ENCODE measurements around the gene RASGEF1B.
A peak's percentile ranks its signal among the peaks of the same experiment; 100 is the strongest.

RASGEF1B gene

DNA sequence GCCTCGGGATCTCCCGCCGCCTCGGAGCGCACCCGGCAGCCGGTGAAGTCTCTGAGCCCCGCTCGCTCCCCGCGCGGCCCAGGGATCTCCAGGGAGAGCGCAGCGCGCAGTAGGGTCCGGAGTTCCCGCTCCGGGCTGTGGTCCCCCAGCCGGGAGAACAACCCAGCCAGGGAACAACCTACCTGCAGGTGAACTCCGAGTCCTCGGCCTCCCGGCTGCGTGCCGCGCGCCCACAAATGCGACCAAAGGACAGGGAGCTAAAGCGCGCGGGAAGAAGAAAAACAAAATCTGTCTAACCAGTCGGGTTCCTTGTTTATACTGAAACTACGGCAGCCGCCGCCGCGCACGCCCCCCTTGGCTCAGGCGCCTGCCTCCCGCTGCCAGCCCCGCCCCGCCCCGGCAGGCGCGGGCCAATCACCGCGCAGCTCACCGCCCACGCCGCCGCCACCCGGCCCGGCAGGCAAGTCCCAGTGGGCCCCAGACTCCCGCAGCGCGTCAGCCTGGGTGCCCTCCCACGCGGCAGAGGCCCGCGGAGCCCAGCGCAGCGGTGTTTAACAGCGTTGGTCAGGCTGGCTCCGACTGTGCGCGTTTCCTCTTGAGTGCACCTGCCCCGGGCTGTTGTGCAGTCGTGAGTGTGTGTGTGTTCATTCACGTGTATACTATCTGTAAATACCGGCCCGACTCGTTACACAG lies at the start of gene RASGEF1B:
TSS of gene RASGEF1B (minus strand) at position 320 of the 693 bp plus-strand sequence. CDS start 12,399 bp downstream, outside the sequence.
- peak; percentile 89 for DNase-seq

DNA sequence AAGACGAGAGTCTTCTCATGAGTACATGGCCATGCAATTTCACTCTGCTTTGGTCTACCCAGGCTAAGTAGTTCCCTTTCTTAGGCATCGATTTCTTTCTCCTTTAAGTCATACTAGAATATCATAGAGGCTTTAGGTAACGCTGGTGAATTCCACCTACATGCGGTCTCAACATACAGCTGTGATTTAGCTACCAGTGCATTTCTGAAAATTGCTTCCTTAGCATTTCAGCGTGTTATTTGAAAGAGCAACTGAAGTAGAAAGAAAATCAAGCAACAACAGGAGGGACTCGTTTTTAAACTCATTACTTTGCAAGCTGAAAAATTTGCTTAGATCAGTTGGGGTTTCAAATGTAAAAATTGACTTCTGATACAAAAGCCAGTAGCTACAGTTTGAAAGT lies 48.1 kb upstream of the RASGEF1B start:
- DNase-seq: no peak

- DNase-seq: no peak
These were observed 47.7 kb upstream of the RASGEF1B start for GRCh38 chr4:81519427-81519773.

GRCh38 chr4:81518762-81519426 lies 47.2 kb upstream of the RASGEF1B start:
- DNase-seq: no peak

DNA sequence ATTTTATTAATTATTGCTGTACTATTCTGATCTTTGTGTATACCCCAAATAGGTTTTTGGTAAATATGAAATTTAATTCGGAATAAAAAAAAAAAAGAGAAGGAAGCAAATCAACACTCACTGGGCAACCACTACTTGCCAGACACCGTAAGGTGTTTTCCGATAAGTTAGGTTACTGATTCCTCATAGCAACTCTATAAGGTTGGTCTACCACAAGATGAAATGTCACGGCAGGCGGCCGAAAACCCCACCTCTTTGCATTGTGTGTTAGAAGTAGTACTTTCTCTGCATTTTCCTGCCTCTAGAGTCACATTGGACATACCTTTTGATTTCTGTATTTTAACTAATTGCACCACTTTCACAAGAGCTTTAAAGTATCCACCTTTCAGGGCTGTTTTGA lies 44.5 kb upstream of the RASGEF1B start:
- DNase-seq: no peak

GRCh38 chr4:81512757-81513501 lies 41.2 kb upstream of the RASGEF1B start:
- DNase-seq: no peak

DNA sequence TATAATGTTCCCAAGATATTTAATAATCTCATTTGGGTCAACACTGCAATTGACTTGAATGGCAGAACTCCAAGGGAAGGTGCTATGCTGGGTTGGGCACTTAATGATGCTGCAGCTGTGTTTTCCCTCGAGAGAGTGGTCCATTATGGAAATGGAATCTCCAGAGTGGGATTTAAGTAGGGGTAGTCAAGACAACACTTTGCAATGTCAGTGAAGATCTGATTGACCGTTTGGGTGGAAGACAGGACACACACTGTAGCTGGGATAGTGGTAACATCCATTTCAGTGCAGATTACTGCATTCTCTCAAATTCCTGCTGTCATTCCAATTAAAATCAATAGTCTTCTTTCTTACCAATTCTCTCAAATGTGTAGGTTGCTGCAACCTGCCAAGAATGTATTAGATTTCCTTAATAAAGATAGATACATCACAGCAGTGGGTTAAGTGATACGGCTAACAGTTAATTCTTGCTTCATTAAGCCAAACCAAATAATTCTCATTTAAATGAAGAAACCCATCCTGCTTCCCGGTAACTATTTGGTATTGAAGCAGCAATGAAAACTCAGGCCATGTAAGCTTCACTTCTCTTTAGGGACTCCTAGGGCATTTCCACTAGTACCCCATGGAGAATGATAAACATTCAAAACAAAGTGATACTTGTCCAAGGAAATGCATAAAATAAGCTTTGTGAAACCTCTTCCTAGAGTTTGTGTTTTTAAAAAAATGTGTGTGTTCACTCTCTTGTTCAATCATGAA lies 40.5 kb upstream of the RASGEF1B start:
- no peak for DNase-seq

- DNase-seq: no peak
These were observed 39.0 kb upstream of the RASGEF1B start for GRCh38 chr4:81510643-81511178.

GRCh38 chr4:81509822-81510221 lies 38.1 kb upstream of the RASGEF1B start:
- no peak for DNase-seq

GRCh38 chr4:81509191-81509590 lies 37.5 kb upstream of the RASGEF1B start:
- DNase-seq: no peak

GRCh38 chr4:81508411-81509185 lies 36.9 kb upstream of the RASGEF1B start:
- no peak for DNase-seq

DNA sequence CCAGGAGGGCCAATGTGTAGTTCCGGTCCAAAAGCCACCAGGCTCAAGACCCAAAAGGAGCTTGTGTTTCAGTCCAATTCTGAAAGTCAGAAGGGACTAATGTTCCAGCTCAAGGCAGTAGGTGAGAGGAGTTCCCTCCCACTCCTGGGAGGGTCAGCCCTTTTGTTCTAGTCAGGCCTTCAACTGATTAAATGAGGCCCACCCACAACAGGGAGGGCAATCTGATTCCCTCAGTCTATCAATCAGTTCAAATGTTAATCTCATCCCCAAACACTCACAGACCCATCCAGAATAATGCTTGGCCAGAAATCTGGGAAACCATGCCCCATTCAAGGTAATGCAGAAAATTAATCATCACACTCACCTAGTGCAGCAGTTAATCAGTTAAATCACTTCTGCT lies 35.8 kb upstream of the RASGEF1B start:
- no peak for DNase-seq

DNA sequence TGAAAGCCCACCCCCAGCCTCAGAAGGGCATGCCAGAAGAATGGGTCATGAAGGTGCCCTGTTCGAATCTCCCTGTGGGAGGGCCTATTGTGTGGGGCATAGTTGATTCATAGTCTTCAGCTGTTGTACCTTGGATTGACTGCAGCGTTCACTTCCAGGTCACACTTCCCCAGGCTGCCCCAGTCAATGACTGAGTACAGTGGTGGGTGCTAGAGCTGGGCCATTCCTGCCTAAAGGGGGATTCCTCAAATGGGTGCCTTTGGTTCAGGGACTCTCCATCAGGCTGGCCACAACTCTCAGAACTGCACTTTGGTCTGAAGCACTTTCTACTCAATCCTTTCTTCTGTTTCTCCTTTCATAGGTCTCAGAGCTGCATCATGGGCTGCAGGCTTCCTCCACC lies 35.0 kb upstream of the RASGEF1B start:
- no peak for DNase-seq

DNA sequence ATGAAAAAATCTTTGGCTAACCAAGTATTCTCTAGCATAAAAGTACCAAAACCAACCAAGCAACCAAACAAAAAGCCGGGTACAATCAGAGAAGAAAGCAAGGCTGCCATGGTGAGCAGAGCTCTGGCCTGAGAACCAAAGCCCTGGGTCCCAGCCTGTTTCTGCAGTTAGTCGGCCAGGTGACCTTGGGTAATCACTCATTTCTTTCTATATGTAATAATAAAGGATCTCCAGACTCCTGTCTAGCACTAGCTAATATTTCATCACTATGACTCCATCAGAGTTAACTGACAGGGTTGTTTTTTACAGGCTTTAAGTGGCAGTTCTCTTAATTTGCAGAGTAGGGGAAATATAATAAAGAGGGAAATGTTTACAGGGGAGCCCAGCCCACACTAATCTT lies 34.0 kb upstream of the RASGEF1B start:
- no peak for DNase-seq

- peak; percentile 74 for DNase-seq
These were observed 33.4 kb upstream of the RASGEF1B start for GRCh38 chr4:81505004-81505598.

DNA sequence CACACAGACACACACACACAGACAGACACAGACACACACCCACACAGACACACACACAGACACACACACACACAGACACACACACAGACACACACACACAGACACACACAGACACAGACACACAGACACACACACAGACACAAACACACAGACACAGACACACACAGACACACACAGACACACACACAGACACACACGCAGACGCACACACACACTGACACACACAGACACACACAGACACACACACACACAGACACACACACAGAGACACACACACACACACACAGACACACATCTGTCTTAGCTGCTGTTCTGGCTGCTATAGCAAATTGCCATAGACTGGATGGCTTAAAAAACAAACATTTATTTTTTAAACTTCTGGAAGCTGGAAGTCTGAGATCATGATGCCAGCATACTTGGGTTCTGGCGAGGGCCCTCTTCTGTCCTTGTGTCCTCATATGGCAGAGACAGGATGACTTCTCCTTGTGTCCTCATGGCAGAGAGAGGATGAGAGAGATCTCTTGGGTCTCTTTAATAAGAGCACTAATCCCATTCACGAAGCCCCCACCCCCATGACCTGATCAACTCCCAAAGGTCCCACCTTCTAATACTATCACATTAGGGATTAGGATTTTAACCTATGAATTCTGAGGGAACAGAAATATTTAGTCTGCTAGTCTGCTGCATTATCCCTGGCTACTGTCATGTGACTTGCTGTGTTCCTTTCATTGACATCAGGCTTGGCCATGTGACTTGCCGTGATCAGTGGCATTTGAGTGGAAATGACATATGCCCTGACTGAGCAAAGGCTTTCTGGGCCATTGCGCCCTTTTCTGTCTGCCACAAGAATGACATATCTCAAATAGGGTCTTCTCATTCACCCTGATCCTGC lies 32.7 kb upstream of the RASGEF1B start:
- DNase-seq: peak; percentile 42

DNA sequence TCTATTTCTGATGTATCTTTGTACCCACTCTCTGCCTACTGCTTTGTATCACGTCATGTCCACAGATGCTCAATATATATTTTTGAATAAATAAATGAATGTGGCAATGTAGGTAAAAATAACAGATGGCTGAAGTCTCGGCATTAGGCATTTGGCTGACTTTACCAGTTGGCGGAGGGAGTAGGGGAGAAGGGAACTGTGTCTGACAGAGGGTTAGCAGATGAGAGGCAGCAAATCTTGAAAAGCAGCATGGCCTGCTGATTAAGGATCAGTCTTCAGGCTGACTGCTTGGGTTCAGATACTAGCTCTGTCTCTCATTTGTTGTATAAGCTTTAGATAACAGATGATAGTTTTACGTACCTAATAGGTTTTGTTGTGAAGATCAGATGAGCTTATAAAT lies 31.9 kb upstream of the RASGEF1B start:
- no peak for DNase-seq

DNA sequence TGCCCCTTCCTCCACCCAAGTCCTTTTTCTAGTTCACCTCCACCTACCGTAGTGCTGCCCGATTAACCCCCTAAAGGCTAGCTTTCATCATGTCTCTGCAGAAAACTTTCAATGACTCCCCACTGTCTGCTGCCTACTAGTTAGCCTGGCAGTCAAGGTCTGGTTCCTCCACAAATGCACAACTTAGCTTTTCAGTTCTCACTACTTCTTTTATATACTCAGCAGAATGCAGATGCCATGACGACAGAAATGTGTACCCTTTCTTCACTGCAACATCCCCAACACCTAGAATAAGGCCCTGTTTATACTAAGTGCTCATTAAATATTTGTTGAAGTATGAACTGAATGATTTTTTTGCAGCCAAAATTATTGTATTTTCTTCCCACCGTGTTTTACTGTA lies 30.9 kb upstream of the RASGEF1B start:
- DNase-seq: no peak

DNA sequence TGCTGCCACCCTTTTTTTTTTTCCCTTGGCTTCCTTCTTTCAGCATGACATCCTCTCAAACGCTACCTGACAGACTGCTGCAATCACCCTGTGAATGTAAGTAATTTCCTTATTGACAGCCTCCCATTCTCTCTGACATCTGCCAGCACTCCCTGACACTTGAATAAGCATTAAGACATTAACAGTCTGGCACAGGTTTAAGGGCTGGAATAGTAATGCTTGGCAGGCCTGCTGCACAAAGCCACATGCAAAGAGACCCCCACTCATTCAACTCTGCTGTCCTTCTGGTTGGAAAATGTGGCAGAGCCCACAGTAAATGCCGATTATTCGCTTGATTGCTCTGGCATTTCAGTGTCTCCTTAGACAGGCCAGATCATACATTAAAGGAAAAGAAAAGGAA lies 28.1 kb upstream of the RASGEF1B start:
- DNase-seq: no peak

- no peak for DNase-seq
These were observed 26.9 kb upstream of the RASGEF1B start for GRCh38 chr4:81498551-81499099.
